Body of pancreas (tissue), 4 donors: ENCODE data around the gene COL18A1. TPM values are rescaled to one million over a fixed set of nuclear protein-coding genes. Genes with fewer than 3 reads are reported as not detected.

Experiments
- ATAC-seq: fragments of 150-250 bp; one replicate; pipeline ENCODE4 v1.9.1; 2016
- DNase-seq, 4 donors: peaks; one replicate each; pipeline ENCODE4 v3.0.0-alpha.2; 2019
- H3K27ac ChIP-seq, 4 donors: fragments of 200-600 bp; sonication (generic); 1 replicate in 3 of 4; 2 replicates in 1 of 4; pipeline versions ENCODE4 v1.5.1 to v1.6.1; 2016 to 2019; ENCODE audit warnings: mild to moderate bottlenecking in 1 of 4, mixed read lengths in 1 of 4, moderate library complexity in 1 of 4
- H3K27me3 ChIP-seq, 2 donors: fragments of 200-600 bp; sonication (generic); one replicate each; pipeline ENCODE4 v1.6.0; 2016; ENCODE audit warnings: mild to moderate bottlenecking in 1 of 2
- H3K36me3 ChIP-seq, 2 donors: fragments of 200-600 bp; sonication (generic); replicated peaks in 1 of 2; 2 replicates each; pipeline ENCODE4 v1.5.1; 2016; ENCODE audit warnings: low read depth in 2 of 2; ENCODE audit not compliant: insufficient read depth in 1 of 2
- H3K4me1 ChIP-seq: fragments of 200-600 bp; sonication (generic); one replicate; pipeline ENCODE4 v1.6.0; 2016
- H3K4me3 ChIP-seq, 2 donors: fragments of 200-600 bp; sonication (generic); 1 replicate in 1 of 2; 2 replicates in 1 of 2; pipeline ENCODE4 v1.5.1; 2016 to 2019
- H3K9me3 ChIP-seq, 3 donors: fragments of 200-600 bp; sonication (generic); 1 replicate in 2 of 3; 2 replicates in 1 of 3; pipeline ENCODE4 v1.5.1; 2016
- CTCF ChIP-seq, 7 experiments: fragments of 450-650 bp in 4 of 7; fragments of 200-600 bp in 3 of 7; sonication (generic) in 3 of 7; IDR thresholded peaks; one replicate each; pipeline ENCODE4 v1.5.1; 2016 to 2019; ENCODE audit warnings: antibody characterized with exemption in 7 of 7
- POLR2A ChIP-seq, 3 donors: fragments of 450-650 bp; IDR thresholded peaks; one replicate each; pipeline ENCODE4 v1.6.1; 2016; ENCODE audit warnings: antibody characterized with exemption in 3 of 3, mild to moderate bottlenecking in 2 of 3
- WGBS, 2 donors: methylation state at CpG; one replicate each; pipeline ENCODE4 v1.1.5; 2017; 5-methylcytosine and 5-hydroxymethylcytosine counted together
- intact Hi-C: fragments of 100-400 bp; cut with DNase I; formaldehyde crosslinking; loops from one replicate; pipeline ENCODE4 v1.15.1; 2023
- total RNA-seq, 2 donors: library from RNA; depleted of rRNA; stranded (reverse); fragments of >200 nt; gene quantifications; one replicate each; pipeline ENCODE4 v1.1.0, GENCODE V29; 2016

Gene COL18A1
- total RNA-seq, 2 donors from 2014 or later = 108 to 284 TPM

- ATAC-seq (no peak), DNase-seq (peak; percentile 0 to 8 (median 6))
- Histone ChIP-seq H3K27ac (no peak overlapping the region), H3K4me1 (peaks cover 14% of the 10 kb centered on the region), H3K36me3 (no peaks in the 10 kb centered on the region), H3K9me3 (no peaks in the 10 kb centered on the region), H3K27me3 (no peaks in the 10 kb centered on the region), H3K4me3 (no peak overlapping the region)
- 84 to 86% methylated on average over 10 of the region's 10 CpGs for WGBS, 2 donors
- intact Hi-C loops = loop anchor here (10.0 kb wide), 1 partner anchor 256 kb away; the partner anchor contains the start of gene POFUT2
- no peak for TF ChIP-seq POLR2A (IDR thresholded peaks at IDR 0.05)
Measured at GRCh38 chr21:45540601-45540970, 135.6 kb downstream of the COL18A1 start.

- Histone ChIP-seq H3K36me3 (no peaks in the 10 kb centered on the region), H3K4me3 (peak overlapping the region; percentile 35 to 58), H3K9me3 (no peaks in the 10 kb centered on the region), H3K27ac (peak overlapping the region in 1 of 4 donors; percentile 49), H3K27me3 (no peaks in the 10 kb centered on the region), H3K4me1 (peaks cover 14% of the 10 kb centered on the region)
- peak; percentile 63 for ATAC-seq
- intact Hi-C loops = loop anchor here (10.0 kb wide), 1 partner anchor 257 kb away; the partner anchor contains the start of gene POFUT2
- peak; percentile 63 to 76 (median 68) for DNase-seq
- TF ChIP-seq POLR2A (IDR thresholded peaks at IDR 0.05) = no peak
- TF ChIP-seq CTCF (IDR thresholded peaks at IDR 0.05) = no peak
- 5 to 14% methylated on average over 15 to 50 of the region's 50 CpGs for WGBS, 2 donors
Measured at GRCh38 chr21:45541221-45542039, 136.5 kb downstream of the COL18A1 start.

GRCh38 chr21:45542242-45542666 lies 137.3 kb downstream of the COL18A1 start, which contains the start of gene SLC19A1:
TSS of gene SLC19A1 (minus strand) at chr21:45542440. CDS start at chr21:45537959, 4,481 bp downstream.
- intact Hi-C loops = loop anchor here (10.0 kb wide), 1 partner anchor 257 kb away; the partner anchor contains the start of gene POFUT2
- ATAC-seq = peak; percentile 86
- peak within 1 kb of the TSS; percentile 35 to 58 for H3K4me3 ChIP-seq
- H3K36me3 ChIP-seq = no peaks in the 10 kb centered on the region
- peak within 1 kb of the TSS in 2 of 4 donors; percentile 47 to 49 for H3K27ac ChIP-seq
- no peak for TF ChIP-seq POLR2A (IDR thresholded peaks at IDR 0.05)
- peak in 5 of 7 experiments; percentile 9 to 67 (median 62) for TF ChIP-seq CTCF (IDR thresholded peaks at IDR 0.05)
- H3K27me3 ChIP-seq = no peaks in the 10 kb centered on the region
- 0% methylated on average over 11 of the region's 59 CpGs; no CpG with 5 or more reads in 1 of the 2 donors for WGBS, 2 donors
- no peaks in the 10 kb centered on the region for H3K9me3 ChIP-seq
- H3K4me1 ChIP-seq = peaks cover 14% of the 10 kb centered on the region
- peak; percentile 60 to 73 (median 66) for DNase-seq

GRCh38 chr21:45542667-45543370 lies 137.9 kb downstream of the COL18A1 start:
- intact Hi-C loops = loop anchor here (10.0 kb wide), 1 partner anchor 258 kb away; the partner anchor contains the start of gene POFUT2

More at GRCh38 chr21:45542667-45543370, 137.9 kb downstream of the COL18A1 start:
- DNase-seq = peak; percentile 22 to 36 (median 25)
- Histone ChIP-seq H3K9me3 (no peaks in the 10 kb centered on the region), H3K4me1 (peaks cover 14% of the 10 kb centered on the region), H3K27me3 (no peaks in the 10 kb centered on the region), H3K27ac (peak overlapping the region in 2 of 4 donors; percentile 47 to 49), H3K4me3 (peak overlapping the region; percentile 17 to 35), H3K36me3 (no peaks in the 10 kb centered on the region)
- peak; percentile 9 for ATAC-seq
- 32 to 64% methylated on average over 3 to 36 of the region's 55 CpGs for WGBS, 2 donors
- no peak for TF ChIP-seq CTCF (IDR thresholded peaks at IDR 0.05)
- TF ChIP-seq POLR2A (IDR thresholded peaks at IDR 0.05) = no peak
